COLO668 (cell line): ENCODE measurements around the gene AHI1.

ENCODE experiments used
- DNase-seq: peaks from one replicate; lab custom pipeline; 2025; ENCODE audit not compliant: unreplicated experiment; lab: John Stamatoyannopoulos, UW

Gene AHI1

GRCh38 chr6:135334169-135334568, 163.4 kb downstream of the AHI1 start:
- DNase-seq = no peak

DNA sequence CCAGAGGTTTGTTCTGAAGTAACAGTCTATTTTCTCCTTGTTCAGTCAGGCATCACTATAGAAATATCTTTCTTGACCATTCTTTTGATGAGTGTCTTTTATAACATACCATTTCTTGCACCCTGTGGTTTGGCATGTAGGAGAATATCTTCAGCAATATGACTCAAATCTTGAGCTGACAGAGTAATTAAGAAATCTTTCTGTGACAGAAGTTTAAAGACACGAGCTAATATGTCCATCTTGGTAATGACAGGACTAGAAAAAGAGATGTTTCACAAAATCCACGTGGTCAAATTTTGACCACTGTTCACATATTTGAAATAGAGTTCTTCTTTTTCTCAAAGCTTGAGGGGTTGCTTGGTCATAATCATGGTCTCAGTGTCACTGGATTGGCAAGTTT, 166.5 kb downstream of the AHI1 start:
- DNase-seq = no peak

- no peak for DNase-seq
Observed at GRCh38 chr6:135329851-135330803, 167.4 kb downstream of the AHI1 start.

- DNase-seq = no peak
Observed at GRCh38 chr6:135328136-135328535, 169.4 kb downstream of the AHI1 start.

DNA sequence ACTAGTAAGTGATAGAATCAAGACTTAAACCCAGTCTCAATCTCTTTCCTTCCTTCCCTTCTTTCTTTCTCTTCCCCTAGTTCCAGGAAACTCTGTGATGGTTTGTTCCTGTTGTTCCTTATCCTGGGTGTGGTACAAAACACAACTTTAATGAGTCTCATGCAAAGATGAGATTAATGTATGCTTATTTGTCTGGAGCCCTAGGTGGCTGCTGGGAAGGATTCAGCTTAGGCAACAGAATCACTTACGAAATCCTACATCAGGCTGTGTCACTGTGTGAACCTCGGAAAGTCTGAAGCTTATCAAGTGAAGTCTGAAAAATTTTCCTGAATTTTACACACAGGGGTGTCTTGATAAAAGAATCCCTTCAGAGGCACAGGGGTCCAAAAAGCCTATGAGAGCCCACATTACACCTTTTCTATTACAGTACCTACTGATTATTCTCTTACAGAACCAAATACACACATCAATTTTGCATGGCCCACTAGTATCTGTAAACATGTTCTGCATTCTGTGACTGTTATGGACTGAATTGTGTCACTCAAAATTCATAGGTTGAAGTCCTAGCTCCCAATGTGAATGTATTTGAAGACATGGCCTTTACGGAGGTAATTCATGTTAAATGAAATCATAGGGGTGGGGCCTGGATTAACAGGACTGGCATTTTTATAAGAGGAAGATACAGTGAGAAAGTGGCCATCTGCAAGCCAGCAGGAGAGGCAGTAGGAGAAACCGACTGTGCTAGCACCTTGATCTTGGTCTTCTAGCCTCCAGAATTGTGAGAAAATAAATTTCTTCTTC, 171.7 kb downstream of the AHI1 start:
- DNase-seq = no peak

GRCh38 chr6:135324531-135324930, 173.0 kb downstream of the AHI1 start:
- DNase-seq = no peak

DNA sequence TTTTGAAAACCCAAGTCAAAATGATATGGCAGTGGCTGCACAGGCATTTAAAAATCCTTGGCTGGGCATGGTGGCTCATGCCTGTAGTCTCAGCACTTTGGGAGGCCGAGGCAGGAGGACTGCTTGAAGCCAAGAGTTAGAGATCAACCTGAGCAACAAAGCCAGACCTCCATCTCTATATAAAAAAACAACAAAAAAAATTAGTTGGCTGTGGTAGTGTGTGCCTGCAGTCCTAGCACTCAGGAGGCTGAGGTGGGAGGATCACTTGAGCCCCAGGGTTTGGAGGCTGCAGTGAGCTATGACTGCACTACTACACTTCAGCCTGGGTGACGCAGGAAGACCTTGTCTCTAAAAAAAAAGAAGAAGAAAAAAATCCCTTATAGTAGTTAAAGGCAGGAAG, 173.6 kb downstream of the AHI1 start:
- DNase-seq = no peak

GRCh38 chr6:135323202-135323668, 174.3 kb downstream of the AHI1 start:
- DNase-seq = no peak

- DNase-seq = no peak
Observed at GRCh38 chr6:135322427-135323201, 174.9 kb downstream of the AHI1 start.

- DNase-seq = no peak
Observed at GRCh38 chr6:135320721-135321621, 176.6 kb downstream of the AHI1 start.

- no peak for DNase-seq
Observed at GRCh38 chr6:135319819-135320218, 177.7 kb downstream of the AHI1 start.

DNA sequence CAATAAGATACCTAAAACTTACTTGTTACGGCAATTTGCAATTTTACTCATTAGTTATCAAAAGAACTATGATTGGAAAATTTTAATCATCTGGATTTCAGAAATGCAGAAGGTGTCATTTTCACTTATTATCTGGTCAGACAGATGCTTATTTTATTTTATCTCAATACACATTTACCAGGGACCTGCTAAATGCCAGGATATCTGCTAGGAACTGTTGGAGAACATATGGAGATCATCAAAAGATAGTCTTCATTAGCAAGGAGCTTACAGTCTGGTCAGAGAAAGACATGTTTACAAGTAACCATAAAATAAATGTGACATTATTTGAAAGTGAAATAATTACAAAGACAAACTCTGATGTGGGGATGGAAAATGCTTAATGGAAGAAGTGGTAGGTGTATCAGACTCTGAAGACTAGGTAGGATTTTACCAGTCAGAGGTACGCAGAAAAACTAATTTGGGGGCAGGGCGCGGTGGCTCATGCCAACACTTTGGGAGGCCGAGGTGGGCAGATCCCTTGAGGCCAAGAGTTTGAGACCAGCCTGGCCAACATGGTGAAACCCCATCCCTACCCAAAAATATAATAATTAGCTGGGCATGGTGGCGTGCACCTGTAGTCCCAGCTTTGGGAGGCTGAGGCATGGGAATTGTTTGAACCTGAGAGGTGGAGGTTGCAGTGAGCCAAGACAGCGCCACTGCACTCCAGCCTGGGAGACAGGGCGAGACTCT, 178.6 kb downstream of the AHI1 start:
- DNase-seq = no peak

DNA sequence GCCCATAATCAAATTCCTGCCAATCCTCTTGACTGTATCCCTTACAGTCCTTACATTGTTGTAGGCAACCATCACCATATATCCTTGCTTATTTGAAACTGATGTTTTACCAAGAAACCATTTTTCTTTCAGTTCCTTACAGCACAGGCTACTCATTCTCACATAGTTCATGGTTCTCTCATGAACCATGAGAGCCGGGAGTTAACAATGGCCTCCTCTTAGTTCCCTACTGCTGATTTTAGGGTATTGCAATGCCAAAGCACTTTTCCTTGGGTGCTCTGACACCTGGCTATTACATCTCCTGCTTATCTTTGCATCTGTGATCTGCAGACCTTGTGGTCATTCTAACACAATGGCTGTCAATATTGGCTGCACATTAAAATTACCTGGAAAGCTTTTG, 183.0 kb downstream of the AHI1 start:
- no peak for DNase-seq

GRCh38 chr6:135311446-135312200, 185.9 kb downstream of the AHI1 start:
- peak; percentile 36 for DNase-seq

GRCh38 chr6:135310291-135310690, 187.2 kb downstream of the AHI1 start:
- DNase-seq = no peak

GRCh38 chr6:135306740-135307420, 190.7 kb downstream of the AHI1 start:
- no peak for DNase-seq

DNA sequence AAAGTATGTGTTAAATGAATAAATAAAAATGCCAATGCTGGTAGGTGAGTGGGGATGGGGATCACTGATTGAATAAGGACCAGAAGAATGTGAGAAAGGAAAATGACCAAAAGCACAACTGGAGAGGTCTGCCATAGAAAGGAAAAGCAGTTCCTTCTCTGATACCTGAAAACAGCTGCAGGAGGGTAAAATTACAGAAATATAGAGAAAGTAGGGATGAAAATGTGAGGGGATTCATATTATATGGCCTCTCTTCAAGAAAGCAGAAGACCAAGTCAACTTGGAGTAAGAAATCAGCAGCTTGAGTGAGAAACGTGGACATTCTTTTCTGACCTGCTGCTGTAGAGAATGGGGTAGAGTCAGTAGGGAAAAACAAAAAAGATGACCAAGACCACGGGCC, 191.4 kb downstream of the AHI1 start:
- no peak for DNase-seq

- DNase-seq = no peak
Observed at GRCh38 chr6:135305684-135306083, 191.9 kb downstream of the AHI1 start.
